PC-3 (cell line): Measurements from ENCODE around the gene MIS18A. TPM values are rescaled to one million over a fixed set of nuclear protein-coding genes. Genes with fewer than 3 reads are reported as not detected.

Experiments
- ATAC-seq: fragments of 200-7000 bp; cut with Tn5 transposase; 2 replicates; pipeline ENCODE4 v1.9.1; 2020; ENCODE audit warnings: mild to moderate bottlenecking, moderate library complexity
- BruUV-seq: library from RNA; stranded (reverse); fragments of 400-500 nt; replicated peaks from 2 replicates; lab custom pipeline; 2021; lab: Mats Ljungman, UMichigan
- CTCF ChIA-PET: fragments of 300-600 bp; sonication (Branson Sonifier 250); formaldehyde crosslinking; loops from one replicate; lab custom pipeline; 2022; ENCODE audit warnings: antibody characterized with exemption; lab: Charles Lee
- POLR2A ChIA-PET: fragments of 300-600 bp; sonication (Branson Sonifier 250); formaldehyde crosslinking; loops from one replicate; lab custom pipeline; 2022; ENCODE audit warnings: antibody characterized with exemption; ENCODE audit not compliant: unreplicated experiment; lab: Charles Lee
- DNase-seq: peaks from one replicate; pipeline ENCODE4 v3.0.0-alpha.2; 2015
- H2AFZ ChIP-seq: fragments of 300-600 bp; sonication (generic); 2 replicates; pipeline ENCODE4 v1.6.0; 2016; ENCODE audit warnings: antibody characterized with exemption, low read length
- H3F3A ChIP-seq: fragments of 300-600 bp; sonication (generic); one replicate; pipeline ENCODE4 v1.6.0; 2017; ENCODE audit warnings: antibody characterized with exemption, low read length, control low read depth, mild to moderate bottlenecking; ENCODE audit not compliant: unreplicated experiment
- H3K27ac ChIP-seq: fragments of 300-600 bp; sonication (generic); 2 replicates; pipeline ENCODE4 v1.5.1; 2016; ENCODE audit warnings: mild to moderate bottlenecking, low read length
- H3K27me3 ChIP-seq: fragments of 300-600 bp; sonication (generic); 2 replicates; pipeline ENCODE4 v1.6.1; 2016; ENCODE audit warnings: low read length, mixed read lengths
- H3K36me3 ChIP-seq: fragments of 300-600 bp; sonication (generic); 2 replicates; pipeline ENCODE4 v1.6.1; 2016; ENCODE audit warnings: low read depth, mixed run types, low read length, mixed read lengths
- H3K4me1 ChIP-seq: fragments of 300-600 bp; sonication (generic); 2 replicates; pipeline ENCODE4 v1.5.1; 2016; ENCODE audit warnings: low read length; ENCODE audit not compliant: insufficient read depth
- H3K4me2 ChIP-seq: fragments of 300-600 bp; sonication (generic); 2 replicates; pipeline ENCODE4 v1.6.0; 2016; ENCODE audit warnings: low read length
- H3K4me3 ChIP-seq: fragments of 300-600 bp; sonication (generic); 2 replicates; pipeline ENCODE4 v1.5.1; 2016; ENCODE audit warnings: mild to moderate bottlenecking, low read length, mixed read lengths
- H3K79me2 ChIP-seq: fragments of 300-600 bp; sonication (generic); 2 replicates; pipeline ENCODE4 v1.6.1; 2017; ENCODE audit warnings: low read length, mixed read lengths
- H3K9ac ChIP-seq: fragments of 300-600 bp; sonication (generic); 2 replicates; pipeline ENCODE4 v1.6.0; 2016; ENCODE audit warnings: mild to moderate bottlenecking, low read length
- H3K9me2 ChIP-seq: fragments of 300-600 bp; sonication (generic); replicated peaks from 2 replicates; pipeline ENCODE4 v1.6.1; 2016; ENCODE audit warnings: mixed run types, low read length, mixed read lengths
- H3K9me3 ChIP-seq: fragments of 300-600 bp; sonication (generic); 2 replicates; pipeline ENCODE4 v1.6.1; 2016; ENCODE audit warnings: low read length, mixed read lengths
- H4K20me1 ChIP-seq: fragments of 300-600 bp; sonication (generic); 2 replicates; pipeline ENCODE4 v1.6.1; 2016; ENCODE audit warnings: low read length, mixed read lengths
- EZH2 ChIP-seq: fragments of 300-600 bp; sonication (generic); IDR thresholded peaks from one replicate; pipeline ENCODE4 v1.6.1; 2017; ENCODE audit warnings: antibody characterized with exemption, mild to moderate bottlenecking, low read length; ENCODE audit not compliant: unreplicated experiment
- EZH2phosphoT487 ChIP-seq: fragments of 300-600 bp; sonication (generic); IDR thresholded peaks from 2 replicates; pipeline ENCODE4 v1.6.1; 2018; ENCODE audit warnings: mild to moderate bottlenecking, antibody characterized with exemption, low read length, borderline replicate concordance
- intact Hi-C: fragments of 100-400 bp; cut with micrococcal nuclease; formaldehyde crosslinking; loops from 2 replicates; pipeline ENCODE4 v1.9.0; 2023
- total RNA-seq: library from RNA; depleted of rRNA; stranded (reverse); fragments of >200 nt; gene quantifications from 2 replicates; pipeline ENCODE4 v1.2.3, GENCODE V29; 2014
- TF ChIP-seq, protein P1 (sequence below): fragments of 300-600 bp; sonication (generic); conservative IDR thresholded peaks from 2 replicates; pipeline ENCODE4 v1.5.1; 2017; ENCODE audit warnings: antibody characterized with exemption, low read depth, mild to moderate bottlenecking, low read length

The MIS18A gene
- total RNA-seq, 1 experiment from 2014 or later = 42.0 TPM

GRCh38 chr21:32239551-32239950 is 39.3 kb downstream of the MIS18A start:
- H3K79me2 ChIP-seq = no peaks in the 10 kb centered on the region
- H4K20me1 ChIP-seq = no peaks in the 10 kb centered on the region
- ChIA-PET POLR2A (no interaction called here), CTCF (no interaction called here)
- H3K4me2 ChIP-seq = no peak overlapping the region
- H3K9ac ChIP-seq = no peak overlapping the region
- DNase-seq (no peak), ATAC-seq (no peak)
- intact Hi-C loops = no loop called here
- TF ChIP-seq, protein P1, sequence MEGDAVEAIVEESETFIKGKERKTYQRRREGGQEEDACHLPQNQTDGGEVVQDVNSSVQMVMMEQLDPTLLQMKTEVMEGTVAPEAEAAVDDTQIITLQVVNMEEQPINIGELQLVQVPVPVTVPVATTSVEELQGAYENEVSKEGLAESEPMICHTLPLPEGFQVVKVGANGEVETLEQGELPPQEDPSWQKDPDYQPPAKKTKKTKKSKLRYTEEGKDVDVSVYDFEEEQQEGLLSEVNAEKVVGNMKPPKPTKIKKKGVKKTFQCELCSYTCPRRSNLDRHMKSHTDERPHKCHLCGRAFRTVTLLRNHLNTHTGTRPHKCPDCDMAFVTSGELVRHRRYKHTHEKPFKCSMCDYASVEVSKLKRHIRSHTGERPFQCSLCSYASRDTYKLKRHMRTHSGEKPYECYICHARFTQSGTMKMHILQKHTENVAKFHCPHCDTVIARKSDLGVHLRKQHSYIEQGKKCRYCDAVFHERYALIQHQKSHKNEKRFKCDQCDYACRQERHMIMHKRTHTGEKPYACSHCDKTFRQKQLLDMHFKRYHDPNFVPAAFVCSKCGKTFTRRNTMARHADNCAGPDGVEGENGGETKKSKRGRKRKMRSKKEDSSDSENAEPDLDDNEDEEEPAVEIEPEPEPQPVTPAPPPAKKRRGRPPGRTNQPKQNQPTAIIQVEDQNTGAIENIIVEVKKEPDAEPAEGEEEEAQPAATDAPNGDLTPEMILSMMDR = no peak
- TF ChIP-seq EZH2 = no peak
- no peak for TF ChIP-seq EZH2phosphoT487
- H3K9me2 ChIP-seq = no peaks in the 10 kb centered on the region
- no peaks in the 10 kb centered on the region for H3K36me3 ChIP-seq
- H3F3A ChIP-seq = no peaks in the 10 kb centered on the region
- no peak overlapping the region for H2AFZ ChIP-seq
- no peaks in the 10 kb centered on the region for H3K4me1 ChIP-seq
- no TSS peak for BruUV-seq
- H3K9me3 ChIP-seq = no peaks in the 10 kb centered on the region
- H3K4me3 ChIP-seq = no peak overlapping the region
- no peak overlapping the region for H3K27ac ChIP-seq
- H3K27me3 ChIP-seq = peaks cover 76% of the 10 kb centered on the region

DNA sequence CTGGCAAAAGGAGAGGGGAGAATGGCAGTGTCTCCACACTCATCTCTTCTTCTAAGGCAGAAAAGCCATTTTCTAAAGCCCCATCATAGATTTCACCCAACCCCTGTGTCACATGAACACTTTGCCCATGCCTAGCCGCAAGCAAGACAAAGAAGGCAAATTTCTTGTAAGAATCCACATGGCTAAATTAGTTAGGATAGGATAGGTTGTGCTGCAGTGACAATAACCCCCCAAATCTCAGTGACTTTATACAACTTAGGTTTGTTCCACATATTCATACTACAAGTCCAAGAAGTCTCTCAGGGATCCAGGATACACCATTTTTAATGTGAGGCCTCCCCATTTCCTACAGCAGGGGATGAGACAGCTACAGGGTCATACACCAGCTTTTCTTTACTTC is 40.8 kb downstream of the MIS18A start:
- CTCF ChIA-PET = no interaction called here
- peaks cover 71% of the 10 kb centered on the region for H3K27me3 ChIP-seq
- H3K4me2 ChIP-seq = no peak overlapping the region

GRCh38 chr21:32237021-32237420 is 41.8 kb downstream of the MIS18A start:
- intact Hi-C loops = no loop called here
- no peak overlapping the region for H3K9ac ChIP-seq
- no TSS peak for BruUV-seq
- H3K9me3 ChIP-seq = no peaks in the 10 kb centered on the region
- H3K27ac ChIP-seq = no peak overlapping the region
- DNase-seq (no peak), ATAC-seq (no peak)
- no peaks in the 10 kb centered on the region for H4K20me1 ChIP-seq
- no peaks in the 10 kb centered on the region for H3K4me1 ChIP-seq
- no peak overlapping the region for H2AFZ ChIP-seq
- H3K27me3 ChIP-seq = peaks cover 60% of the 10 kb centered on the region
- H3K9me2 ChIP-seq = no peaks in the 10 kb centered on the region
- CTCF ChIA-PET = no interaction called here
- no peaks in the 10 kb centered on the region for H3K36me3 ChIP-seq
- no peak overlapping the region for H3K4me3 ChIP-seq
- POLR2A ChIA-PET = no interaction called here
- TF ChIP-seq, protein P1 = no peak
- TF ChIP-seq EZH2 = no peak
- no peak for TF ChIP-seq EZH2phosphoT487
- H3F3A ChIP-seq = no peaks in the 10 kb centered on the region
- H3K4me2 ChIP-seq = no peak overlapping the region
- no peaks in the 10 kb centered on the region for H3K79me2 ChIP-seq

More for the DNA sequence above, 40.8 kb downstream of the MIS18A start:
- Histone ChIP-seq H4K20me1 (no peaks in the 10 kb centered on the region), H3K79me2 (no peaks in the 10 kb centered on the region), H3K36me3 (no peaks in the 10 kb centered on the region), H3K27ac (no peak overlapping the region), H3F3A (no peaks in the 10 kb centered on the region), H2AFZ (no peak overlapping the region), H3K9me2 (no peaks in the 10 kb centered on the region), H3K9ac (no peak overlapping the region), H3K4me3 (no peak overlapping the region), H3K4me1 (no peaks in the 10 kb centered on the region), H3K9me3 (no peaks in the 10 kb centered on the region)
- BruUV-seq = no TSS peak
- intact Hi-C loops = no loop called here
- ATAC-seq (no peak), DNase-seq (no peak)
- POLR2A ChIA-PET = no interaction called here
- TF ChIP-seq, protein P1 = no peak
- TF ChIP-seq EZH2phosphoT487 = no peak
- no peak for TF ChIP-seq EZH2
